Stimulated activated CD4-positive, alpha-beta T cell treated with anti-CD3 and anti-CD28 coated beads, Interleukin-12 subunit alpha, Interleukin-12 subunit beta, amount 100 ng/mL, for 4 hours (primary cell): ENCODE data around the gene SNW1.
"Not testable (repeated sequence)": the region's sequence is repeated elsewhere in the genome, so short reads cannot be mapped to it uniquely, and the experiment has no call there.

Experiments
- DNase-seq: peaks from one replicate; pipeline ENCODE4 v3.0.0-alpha.2; 2020

The SNW1 gene

GRCh38 chr14:77747425-77747824 is 13.5 kb downstream of the SNW1 start:
- not testable (repeated sequence) for DNase-seq

GRCh38 chr14:77746064-77746702 is 14.8 kb downstream of the SNW1 start:
- DNase-seq, result no peak

- no peak for DNase-seq
Measured at GRCh38 chr14:77741438-77741837, 19.5 kb downstream of the SNW1 start.

- DNase-seq, result no peak
Measured at GRCh38 chr14:77738559-77739250, 22.3 kb downstream of the SNW1 start.

GRCh38 chr14:77730976-77731497 is 29.9 kb downstream of the SNW1 start:
- DNase-seq, result no peak

- no peak for DNase-seq
Measured at GRCh38 chr14:77722301-77722700, 38.7 kb downstream of the SNW1 start.

- DNase-seq, result no peak
Measured at GRCh38 chr14:77721437-77721836, 39.5 kb downstream of the SNW1 start.

- DNase-seq, result no peak
Measured at GRCh38 chr14:77717608-77718305, 43.2 kb downstream of the SNW1 start.

GRCh38 chr14:77714926-77715325 is 46.0 kb downstream of the SNW1 start:
- no peak for DNase-seq

- DNase-seq, result no peak
Measured at GRCh38 chr14:77710364-77710763, 50.6 kb downstream of the SNW1 start.

GRCh38 chr14:77709412-77709811 is 51.5 kb downstream of the SNW1 start:
- no peak for DNase-seq

GRCh38 chr14:77708749-77709148 is 52.2 kb downstream of the SNW1 start:
- DNase-seq, result no peak

- peak; percentile 78 for DNase-seq
Measured at GRCh38 chr14:77707724-77708408, 53.1 kb downstream of the SNW1 start, which contains the start of the genes ALKBH1 and SLIRP. Gene ALKBH1, minus strand, starts transcription at chr14:77708023. Its CDS starts 19 bp downstream, at chr14:77708004. Gene SLIRP, plus strand, starts transcription at chr14:77708103. Its CDS starts 9 bp downstream, at chr14:77708112.

GRCh38 chr14:77707355-77707723 is 53.6 kb downstream of the SNW1 start:
- no peak for DNase-seq

- DNase-seq, result no peak
Measured at GRCh38 chr14:77691259-77691658, 69.7 kb downstream of the SNW1 start.

GRCh38 chr14:77682158-77682553 is 78.8 kb downstream of the SNW1 start:
- DNase-seq, result no peak

GRCh38 chr14:77681196-77682157 is 79.5 kb downstream of the SNW1 start:
- DNase-seq, result no peak

GRCh38 chr14:77674931-77675330 is 86.0 kb downstream of the SNW1 start:
- DNase-seq, result no peak

GRCh38 chr14:77673193-77673592 is 87.8 kb downstream of the SNW1 start:
- no peak for DNase-seq
